ENCODE results near the gene KCNE5. TPM values are rescaled to one million over a fixed set of nuclear protein-coding genes. Genes with fewer than 3 reads are reported as not detected.
A peak's percentile ranks its signal among the peaks of the same experiment; 100 is the strongest.

KCNE5 gene
- polyA plus RNA-seq, 3 donors: 0.12 to 0.39 (median 0.15) TPM

- H3K4me1 ChIP-seq (ENCODE audit: control insufficient read depth in 1 of 2, insufficient read depth in 2 of 2, low read length in 2 of 2): no peaks in the 10 kb centered on the region
- peaks cover 39 to 45% of the 10 kb centered on the region in 2 donors for H3K36me3 ChIP-seq (replicated peaks in 1 of 2; ENCODE audit: control insufficient read depth in 1 of 2, insufficient read depth in 2 of 2, low read length in 2 of 2)
- Mint-ChIP-seq H3K4me3 (no peak overlapping the region), H3K4me1 (peaks cover 6% of the 10 kb centered on the region), H3K36me3 (peaks cover 51 to 52% of the 10 kb centered on the region in 2 donors), H3K9me3 (peaks cover 0 to 2% (median 0%) of the 10 kb centered on the region in 7 donors), H3K27ac (peak overlapping the region in 2 of 7 donors; percentile 2 to 42), H3K27me3 (ENCODE audit: low read depth in 3 of 3) (peaks cover 0 to 5% (median 0%) of the 10 kb centered on the region in 3 donors)
- no peak for TF ChIP-seq CTCF (IDR thresholded peaks at IDR 0.05)
- no peak overlapping the region for H3K27ac ChIP-seq (ENCODE audit: low read depth in 1 of 2, low read length in 2 of 2)
- H3K79me2 ChIP-seq (ENCODE audit: insufficient read depth, low read length): no peaks in the 10 kb centered on the region
- no peak overlapping the region for H3K9ac ChIP-seq (ENCODE audit: insufficient read depth, low read length, poor library complexity, severe bottlenecking)
- H4K20me1 ChIP-seq (ENCODE audit: insufficient read depth, low read length): peaks cover 20% of the 10 kb centered on the region
- H2AFZ ChIP-seq (ENCODE audit: insufficient read depth, low read depth, low read length, poor library complexity, severe bottlenecking): no peak overlapping the region
- WGBS (ENCODE audit: insufficient coverage): 90% methylated on average over 2 of the region's 4 CpGs
- intact Hi-C loops (cut with micrococcal nuclease): no loop called here
- no peak for DNase-seq
- no peak overlapping the region for H3K4me3 ChIP-seq (replicated peaks in 1 of 3; ENCODE audit: low read depth in 2 of 3, low read length in 3 of 3)
- peaks cover 0 to 5% of the 10 kb centered on the region in 2 donors for H3K9me3 ChIP-seq (replicated peaks in 1 of 2; ENCODE audit: control insufficient read depth in 1 of 2, insufficient read depth in 1 of 2, low read length in 2 of 2)
- H3K4me2 ChIP-seq (replicated peaks; ENCODE audit: extremely low read depth, low read length, poor library complexity, severe bottlenecking): no peak overlapping the region
- peaks cover 0 to 3% of the 10 kb centered on the region in 2 donors for H3K27me3 ChIP-seq (ENCODE audit: control insufficient read depth in 2 of 2, insufficient read depth in 2 of 2, low read length in 2 of 2)
Observed at GRCh38 chrX:109656774-109657173, 31.8 kb upstream of the KCNE5 start.

GRCh38 chrX:109655502-109656201 lies 30.7 kb upstream of the KCNE5 start:
- DNase-seq: no peak
- H3K36me3 Mint-ChIP-seq: peaks cover 47 to 50% of the 10 kb centered on the region in 2 donors
- Histone ChIP-seq H2AFZ (ENCODE audit: insufficient read depth, low read depth, low read length, poor library complexity, severe bottlenecking) (no peak overlapping the region), H3K4me3 (replicated peaks in 1 of 3; ENCODE audit: low read depth in 2 of 3, low read length in 3 of 3) (no peak overlapping the region), H3K79me2 (ENCODE audit: insufficient read depth, low read length) (no peaks in the 10 kb centered on the region), H3K9me3 (replicated peaks in 1 of 2; ENCODE audit: control insufficient read depth in 1 of 2, insufficient read depth in 1 of 2, low read length in 2 of 2) (peaks cover 0 to 5% of the 10 kb centered on the region in 2 donors), H3K36me3 (replicated peaks in 1 of 2; ENCODE audit: control insufficient read depth in 1 of 2, insufficient read depth in 2 of 2, low read length in 2 of 2) (peaks cover 30 to 35% of the 10 kb centered on the region in 2 donors), H3K4me1 (ENCODE audit: control insufficient read depth in 1 of 2, insufficient read depth in 2 of 2, low read length in 2 of 2) (no peaks in the 10 kb centered on the region), H3K27me3 (ENCODE audit: control insufficient read depth in 2 of 2, insufficient read depth in 2 of 2, low read length in 2 of 2) (peaks cover 0 to 3% of the 10 kb centered on the region in 2 donors), H3K4me2 (replicated peaks; ENCODE audit: extremely low read depth, low read length, poor library complexity, severe bottlenecking) (no peak overlapping the region), H3K27ac (ENCODE audit: low read depth in 1 of 2, low read length in 2 of 2) (no peak overlapping the region), H4K20me1 (ENCODE audit: insufficient read depth, low read length) (peaks cover 22% of the 10 kb centered on the region), H3K9ac (ENCODE audit: insufficient read depth, low read length, poor library complexity, severe bottlenecking) (no peak overlapping the region)
- TF ChIP-seq CTCF (IDR thresholded peaks at IDR 0.05): no peak
- no peak overlapping the region for H3K4me3 Mint-ChIP-seq
- no CpG with 5 or more reads among the region's 4 CpGs for WGBS (ENCODE audit: insufficient coverage)
- peak overlapping the region in 2 of 7 donors; percentile 21 to 30 for H3K27ac Mint-ChIP-seq
- peaks cover 0 to 2% (median 0%) of the 10 kb centered on the region in 7 donors for H3K9me3 Mint-ChIP-seq
- peaks cover 0 to 5% (median 0%) of the 10 kb centered on the region in 3 donors for H3K27me3 Mint-ChIP-seq (ENCODE audit: low read depth in 3 of 3)
- peaks cover 5% of the 10 kb centered on the region for H3K4me1 Mint-ChIP-seq
- intact Hi-C loops (cut with micrococcal nuclease): no loop called here

Measured in CD14-positive monocyte (primary cell).